ENCODE measurements around the gene GRK5.

DNA sequence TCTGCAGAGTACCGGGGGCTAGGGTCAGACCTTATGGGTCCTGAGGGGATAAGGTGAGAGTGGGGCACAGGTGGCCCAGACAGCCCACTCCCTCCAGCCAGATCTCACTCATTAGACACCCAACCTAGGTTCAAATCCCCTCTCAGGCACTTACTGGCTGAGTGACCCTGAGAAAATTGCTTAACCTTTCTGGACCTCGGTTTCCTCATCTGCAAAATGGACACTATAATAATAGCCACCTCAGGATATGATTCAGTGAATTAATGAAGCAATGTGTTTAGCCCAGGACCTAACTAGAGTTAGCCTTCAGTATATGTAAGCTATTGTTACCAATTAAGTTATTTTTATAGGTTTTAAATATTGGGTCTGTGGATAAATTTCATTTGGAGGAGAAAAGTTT, 212.6 kb downstream of the GRK5 start:
- TF ChIP-seq, protein P1, sequence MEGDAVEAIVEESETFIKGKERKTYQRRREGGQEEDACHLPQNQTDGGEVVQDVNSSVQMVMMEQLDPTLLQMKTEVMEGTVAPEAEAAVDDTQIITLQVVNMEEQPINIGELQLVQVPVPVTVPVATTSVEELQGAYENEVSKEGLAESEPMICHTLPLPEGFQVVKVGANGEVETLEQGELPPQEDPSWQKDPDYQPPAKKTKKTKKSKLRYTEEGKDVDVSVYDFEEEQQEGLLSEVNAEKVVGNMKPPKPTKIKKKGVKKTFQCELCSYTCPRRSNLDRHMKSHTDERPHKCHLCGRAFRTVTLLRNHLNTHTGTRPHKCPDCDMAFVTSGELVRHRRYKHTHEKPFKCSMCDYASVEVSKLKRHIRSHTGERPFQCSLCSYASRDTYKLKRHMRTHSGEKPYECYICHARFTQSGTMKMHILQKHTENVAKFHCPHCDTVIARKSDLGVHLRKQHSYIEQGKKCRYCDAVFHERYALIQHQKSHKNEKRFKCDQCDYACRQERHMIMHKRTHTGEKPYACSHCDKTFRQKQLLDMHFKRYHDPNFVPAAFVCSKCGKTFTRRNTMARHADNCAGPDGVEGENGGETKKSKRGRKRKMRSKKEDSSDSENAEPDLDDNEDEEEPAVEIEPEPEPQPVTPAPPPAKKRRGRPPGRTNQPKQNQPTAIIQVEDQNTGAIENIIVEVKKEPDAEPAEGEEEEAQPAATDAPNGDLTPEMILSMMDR (IDR thresholded peaks at IDR 0.05), result no peak
- TF ChIP-seq POLR2A (IDR thresholded peaks at IDR 0.05), result no peak

Measured in prostate gland (tissue), 2 donors.